Osteocyte (in vitro differentiated cells): ENCODE results near the gene TMEM169. TPM values are rescaled to one million over a fixed set of nuclear protein-coding genes. Genes with fewer than 3 reads are reported as not detected.

Source experiments
- DNase-seq: peaks from one replicate; pipeline ENCODE4 v3.0.0; 2021; ENCODE audit warnings: mixed read lengths; ENCODE audit not compliant: unreplicated experiment; ENCODE audit errors: extremely low spot score
- H3K27ac Mint-ChIP-seq: one replicate; pipeline ENCODE4 v1.8.0; 2021; ENCODE audit warnings: mild to moderate bottlenecking, mixed read lengths; ENCODE audit not compliant: unreplicated experiment
- H3K27me3 Mint-ChIP-seq: one replicate; pipeline ENCODE4 v1.8.0; 2021; ENCODE audit warnings: mixed read lengths; ENCODE audit not compliant: unreplicated experiment
- H3K36me3 Mint-ChIP-seq: one replicate; pipeline ENCODE4 v1.8.0; 2021; ENCODE audit warnings: mixed read lengths; ENCODE audit not compliant: unreplicated experiment
- H3K4me1 Mint-ChIP-seq: one replicate; pipeline ENCODE4 v1.8.0; 2021; ENCODE audit warnings: mixed read lengths; ENCODE audit not compliant: unreplicated experiment
- H3K4me3 Mint-ChIP-seq: one replicate; pipeline ENCODE4 v1.8.0; 2021; ENCODE audit warnings: mild to moderate bottlenecking, moderate library complexity, mixed read lengths; ENCODE audit not compliant: unreplicated experiment
- H3K9me3 Mint-ChIP-seq: one replicate; pipeline ENCODE4 v1.8.0; 2021; ENCODE audit warnings: mixed read lengths; ENCODE audit not compliant: unreplicated experiment
- total RNA-seq: library from RNA; stranded (reverse); gene quantifications from 2 replicates; pipeline ENCODE4 v1.2.1, GENCODE V29; 2021
- TF ChIP-seq, protein P1 (sequence below): fragments of 200-600 bp; sonication (generic); IDR thresholded peaks from 2 replicates; pipeline ENCODE4 v1.5.0; 2021; ENCODE audit warnings: antibody characterized with exemption, mild to moderate bottlenecking, moderate library complexity

TMEM169 gene
- total RNA-seq, 1 donor from 2014 or later: 1.5 TPM

DNA sequence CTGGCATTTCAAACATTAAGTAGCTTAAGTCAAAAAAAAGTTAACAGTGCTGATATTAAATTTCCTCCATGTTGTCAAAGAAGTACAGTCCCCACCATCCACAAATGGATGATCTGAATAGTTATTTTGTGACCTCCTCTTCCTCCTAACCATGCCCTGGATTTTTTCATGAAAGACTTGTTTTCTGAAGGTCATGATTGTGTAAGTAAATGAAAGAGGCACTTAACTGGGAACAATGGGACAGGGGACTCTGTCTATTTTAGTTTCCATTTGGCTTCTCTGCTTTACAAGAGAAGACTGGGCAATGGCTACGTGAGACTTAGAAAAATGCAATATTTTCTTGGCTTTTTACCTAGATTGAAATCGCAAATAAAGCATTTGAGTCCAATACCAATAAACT lies 32.3 kb upstream of the TMEM169 start:
- Mint-ChIP-seq H3K27ac (no peak overlapping the region), H3K27me3 (no peaks in the 10 kb centered on the region), H3K36me3 (peaks cover 5% of the 10 kb centered on the region), H3K4me3 (no peak overlapping the region), H3K4me1 (no peaks in the 10 kb centered on the region), H3K9me3 (peaks cover 4% of the 10 kb centered on the region)
- TF ChIP-seq, protein P1, sequence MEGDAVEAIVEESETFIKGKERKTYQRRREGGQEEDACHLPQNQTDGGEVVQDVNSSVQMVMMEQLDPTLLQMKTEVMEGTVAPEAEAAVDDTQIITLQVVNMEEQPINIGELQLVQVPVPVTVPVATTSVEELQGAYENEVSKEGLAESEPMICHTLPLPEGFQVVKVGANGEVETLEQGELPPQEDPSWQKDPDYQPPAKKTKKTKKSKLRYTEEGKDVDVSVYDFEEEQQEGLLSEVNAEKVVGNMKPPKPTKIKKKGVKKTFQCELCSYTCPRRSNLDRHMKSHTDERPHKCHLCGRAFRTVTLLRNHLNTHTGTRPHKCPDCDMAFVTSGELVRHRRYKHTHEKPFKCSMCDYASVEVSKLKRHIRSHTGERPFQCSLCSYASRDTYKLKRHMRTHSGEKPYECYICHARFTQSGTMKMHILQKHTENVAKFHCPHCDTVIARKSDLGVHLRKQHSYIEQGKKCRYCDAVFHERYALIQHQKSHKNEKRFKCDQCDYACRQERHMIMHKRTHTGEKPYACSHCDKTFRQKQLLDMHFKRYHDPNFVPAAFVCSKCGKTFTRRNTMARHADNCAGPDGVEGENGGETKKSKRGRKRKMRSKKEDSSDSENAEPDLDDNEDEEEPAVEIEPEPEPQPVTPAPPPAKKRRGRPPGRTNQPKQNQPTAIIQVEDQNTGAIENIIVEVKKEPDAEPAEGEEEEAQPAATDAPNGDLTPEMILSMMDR: no peak
- no peak for DNase-seq

DNA sequence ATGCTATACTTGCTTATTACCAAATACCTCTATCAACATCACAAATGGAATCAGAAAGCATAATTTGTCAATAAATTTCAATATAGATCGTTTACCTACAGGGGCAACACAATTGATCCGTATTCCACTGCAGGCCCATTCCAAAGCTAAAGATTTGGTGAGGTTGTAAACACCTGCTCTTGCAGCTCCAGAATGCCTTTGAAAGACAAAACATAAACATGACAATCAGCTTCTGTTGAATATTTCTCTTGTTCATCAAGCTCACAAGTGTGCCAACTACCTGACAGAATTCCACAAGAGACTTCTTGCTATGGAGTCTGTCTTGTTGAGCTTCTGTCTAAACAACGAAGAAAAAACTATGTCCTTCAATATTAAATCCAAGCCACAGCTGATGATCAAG lies 30.4 kb upstream of the TMEM169 start:
- no peak for DNase-seq
- no peaks in the 10 kb centered on the region for H3K27me3 Mint-ChIP-seq
- H3K9me3 Mint-ChIP-seq: peaks cover 4% of the 10 kb centered on the region

DNA sequence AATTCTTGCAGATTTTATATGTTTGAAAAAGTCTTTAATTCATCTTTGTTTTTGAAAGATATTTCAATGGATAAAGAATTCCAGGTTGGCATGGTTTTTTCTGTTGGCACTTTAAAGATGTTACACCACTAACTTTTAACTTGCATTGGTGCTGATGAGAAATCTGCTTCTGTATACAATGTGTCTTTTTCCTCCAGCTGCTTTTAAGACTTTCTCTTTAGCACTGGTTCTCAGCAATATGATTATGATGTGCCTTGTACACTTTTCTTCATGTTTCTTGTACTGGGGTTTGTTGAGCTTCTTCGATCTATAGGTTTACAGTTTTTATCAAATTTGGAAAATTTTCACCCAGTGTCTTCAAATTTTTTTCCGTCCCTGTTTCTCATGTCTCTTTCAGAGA lies 29.3 kb upstream of the TMEM169 start:
- Mint-ChIP-seq H3K27ac (no peak overlapping the region), H3K4me3 (no peak overlapping the region), H3K4me1 (peaks cover 7% of the 10 kb centered on the region), H3K36me3 (peaks cover 8% of the 10 kb centered on the region), H3K9me3 (peaks cover 4% of the 10 kb centered on the region), H3K27me3 (no peaks in the 10 kb centered on the region)
- TF ChIP-seq, protein P1: no peak
- no peak for DNase-seq

More for the DNA sequence above, 30.4 kb upstream of the TMEM169 start:
- Mint-ChIP-seq H3K4me3 (no peak overlapping the region), H3K36me3 (peaks cover 8% of the 10 kb centered on the region), H3K27ac (no peak overlapping the region), H3K4me1 (no peaks in the 10 kb centered on the region)
- TF ChIP-seq, protein P1: no peak

DNA sequence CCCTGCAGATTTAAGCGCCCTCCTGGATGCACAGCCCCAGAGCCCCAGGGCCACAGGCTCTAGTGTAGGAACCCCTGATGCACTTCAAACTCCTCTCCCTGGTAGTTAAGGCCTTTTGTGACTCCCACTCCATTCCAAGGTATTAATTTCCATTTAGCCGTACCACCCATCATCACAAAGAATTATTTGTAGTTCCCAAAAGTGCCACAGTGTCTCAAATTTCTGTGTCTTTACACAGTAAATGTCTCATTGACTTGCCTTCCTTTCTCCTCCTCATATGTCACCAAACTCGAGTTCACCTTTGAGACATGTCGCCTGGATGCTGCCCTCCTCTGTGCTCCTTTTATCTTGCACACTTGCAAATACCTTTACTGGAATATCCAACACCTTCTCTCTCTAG lies 26.0 kb upstream of the TMEM169 start:
- Mint-ChIP-seq H3K27ac (no peak overlapping the region), H3K4me1 (peaks cover 15% of the 10 kb centered on the region), H3K27me3 (no peaks in the 10 kb centered on the region), H3K36me3 (peaks cover 9% of the 10 kb centered on the region), H3K4me3 (no peak overlapping the region), H3K9me3 (peaks cover 4% of the 10 kb centered on the region)
- TF ChIP-seq, protein P1: no peak
- DNase-seq: no peak

DNA sequence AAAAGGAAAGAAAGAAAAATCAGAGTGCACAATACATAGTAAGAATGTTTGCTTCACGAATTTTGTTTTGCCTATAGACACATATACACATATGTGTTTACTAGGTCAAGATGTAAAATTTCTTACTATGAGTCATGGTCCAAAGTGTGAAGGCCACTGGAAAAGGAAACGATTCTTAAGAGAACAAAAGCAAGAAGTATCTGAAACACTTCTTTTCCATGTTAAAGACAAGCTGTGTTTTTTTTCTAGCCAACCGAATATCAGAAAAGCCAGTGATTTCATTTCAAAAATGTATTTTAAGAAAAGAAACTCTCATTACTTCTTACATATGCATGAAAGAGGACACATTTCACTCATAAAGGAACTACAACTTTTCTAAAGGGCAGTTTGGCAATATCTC lies 25.0 kb upstream of the TMEM169 start:
- Mint-ChIP-seq H3K4me1 (peaks cover 15% of the 10 kb centered on the region), H3K27ac (no peak overlapping the region), H3K36me3 (peaks cover 9% of the 10 kb centered on the region), H3K4me3 (no peak overlapping the region), H3K9me3 (peaks cover 4% of the 10 kb centered on the region), H3K27me3 (no peaks in the 10 kb centered on the region)
- DNase-seq: no peak
- TF ChIP-seq, protein P1: no peak
